ENCODE data around the gene SCN4A.
"Not testable (repeated sequence)": the region's sequence is repeated elsewhere in the genome, so short reads cannot be mapped to it uniquely, and the experiment has no call there.

The SCN4A gene

GRCh38 chr17:63932721-63933120 is 40.0 kb downstream of the SCN4A start:
- no peak for DNase-seq

GRCh38 chr17:63931981-63932561 is 40.6 kb downstream of the SCN4A start, which contains the start of gene CD79B:
Gene CD79B, minus strand, starts transcription at chr17:63932331. Its CDS starts 70 bp downstream, at chr17:63932261.
- no peak for DNase-seq

- peak; percentile 32 for DNase-seq
These were observed 41.7 kb downstream of the SCN4A start for GRCh38 chr17:63930951-63931575.

GRCh38 chr17:63929860-63930766 is 42.6 kb downstream of the SCN4A start:
- DNase-seq: no peak

GRCh38 chr17:63928966-63929695 is 43.6 kb downstream of the SCN4A start:
- no peak for DNase-seq

GRCh38 chr17:63928172-63928666 is 44.5 kb downstream of the SCN4A start:
- DNase-seq: no peak

- DNase-seq: no peak
These were observed 45.1 kb downstream of the SCN4A start for GRCh38 chr17:63927464-63928171.

GRCh38 chr17:63926164-63926563 is 46.6 kb downstream of the SCN4A start:
- DNase-seq: no peak

- DNase-seq: no peak
These were observed 47.1 kb downstream of the SCN4A start for GRCh38 chr17:63925615-63926014.

GRCh38 chr17:63922402-63922801 is 50.3 kb downstream of the SCN4A start:
- DNase-seq: not testable (repeated sequence)

GRCh38 chr17:63920779-63921178 is 51.9 kb downstream of the SCN4A start:
- not testable (repeated sequence) for DNase-seq

GRCh38 chr17:63920050-63920449 is 52.7 kb downstream of the SCN4A start:
- not testable (repeated sequence) for DNase-seq

GRCh38 chr17:63919311-63919723 is 53.4 kb downstream of the SCN4A start:
- peak; percentile 69 for DNase-seq

GRCh38 chr17:63918789-63919305 is 53.9 kb downstream of the SCN4A start, which contains the start of gene GH1:
Gene GH1, minus strand, starts transcription at chr17:63918839. Its CDS starts 63 bp downstream, at chr17:63918776.
- DNase-seq: not testable (repeated sequence)

- DNase-seq: no peak
These were observed 54.4 kb downstream of the SCN4A start for GRCh38 chr17:63918305-63918704.

GRCh38 chr17:63917646-63918045 is 55.1 kb downstream of the SCN4A start:
- DNase-seq: no peak

GRCh38 chr17:63917206-63917605 is 55.5 kb downstream of the SCN4A start:
- not testable (repeated sequence) for DNase-seq

GRCh38 chr17:63916566-63917185 is 56.0 kb downstream of the SCN4A start:
- no peak for DNase-seq

- DNase-seq: not testable (repeated sequence)
These were observed 57.0 kb downstream of the SCN4A start for GRCh38 chr17:63915753-63916152.

GRCh38 chr17:63914471-63914870 is 58.2 kb downstream of the SCN4A start:
- no peak for DNase-seq

- DNase-seq: peak; percentile 25
These were observed 61.0 kb downstream of the SCN4A start for GRCh38 chr17:63911657-63912100.

All from EL (cell line).